HL-60 (cell line): ENCODE data around the gene GOLGA8R.
A peak's percentile ranks its signal among the peaks of the same experiment; 100 is the strongest.
"Not testable (repeated sequence)": the region's sequence is repeated elsewhere in the genome, so short reads cannot be mapped to it uniquely, and the experiment has no call there.

ENCODE experiments used
- DNase-seq, 2 experiments: peaks; one replicate each; pipeline ENCODE4 v3.0.0-alpha.2; 2010 to 2020; ENCODE audit warnings: low read depth in 1 of 2, low spot score in 1 of 2
- H3K27ac ChIP-seq: fragments of 250-450 bp; sonication (Bioruptor Pico); replicated peaks from 2 replicates; pipeline ENCODE4 v1.5.1; 2020; ENCODE audit warnings: mild to moderate bottlenecking, moderate library complexity
- H3K27me3 ChIP-seq: fragments of 250-450 bp; sonication (Bioruptor Pico); 2 replicates; pipeline ENCODE4 v1.5.1; 2021; ENCODE audit warnings: mild to moderate bottlenecking, moderate library complexity; ENCODE audit not compliant: insufficient read depth, poor library complexity, severe bottlenecking
- H3K4me3 ChIP-seq: replicated peaks from 2 replicates; pipeline ENCODE4 v1.5.1; 2011; ENCODE audit warnings: mild to moderate bottlenecking, control low read depth, low read length; ENCODE audit not compliant: insufficient read depth
- POLR2AphosphoS5 ChIP-seq: IDR thresholded peaks from 2 replicates; pipeline ENCODE4 v1.6.1; 2012; ENCODE audit warnings: low read depth
- long read RNA-seq: library from polyadenylated mRNA; unstranded; transcript quantifications from one replicate; pipeline ENCODE4 v2.0.0, GENCODE V29; 2020

GOLGA8R gene, protein sequence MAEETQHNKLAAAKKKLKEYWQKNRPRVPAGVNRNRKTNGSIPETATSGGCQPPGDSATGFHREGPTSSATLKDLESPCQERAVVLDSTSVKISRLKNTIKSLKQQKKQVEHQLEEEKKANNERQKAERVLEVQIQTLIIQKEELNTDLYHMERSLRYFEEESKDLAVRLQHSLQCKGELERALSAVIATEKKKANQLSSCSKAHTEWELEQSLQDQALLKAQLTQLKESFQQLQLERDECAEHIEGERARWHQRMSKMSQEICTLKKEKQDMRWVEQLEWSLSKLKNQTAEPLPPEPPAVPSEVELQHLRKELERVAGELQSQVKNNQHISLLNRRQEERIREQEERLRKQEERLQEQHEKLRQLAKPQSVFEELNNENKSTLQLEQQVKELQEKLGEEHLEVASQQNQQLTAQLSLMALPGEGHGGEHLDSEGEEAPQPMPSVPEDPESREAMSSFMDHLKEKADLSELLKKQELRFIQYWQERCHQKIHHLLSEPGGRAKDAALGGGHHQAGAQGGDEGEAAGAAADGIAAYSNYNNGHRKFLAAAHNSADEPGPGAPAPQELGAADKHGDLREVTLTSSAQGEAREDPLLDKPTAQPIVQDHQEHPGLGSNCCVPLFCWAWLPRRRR
- long read RNA-seq, partial matches to known transcripts: 2 of 4 reads
- long read RNA-seq, other reads (novel, unspliced or antisense): 2 of 4 reads

DNA sequence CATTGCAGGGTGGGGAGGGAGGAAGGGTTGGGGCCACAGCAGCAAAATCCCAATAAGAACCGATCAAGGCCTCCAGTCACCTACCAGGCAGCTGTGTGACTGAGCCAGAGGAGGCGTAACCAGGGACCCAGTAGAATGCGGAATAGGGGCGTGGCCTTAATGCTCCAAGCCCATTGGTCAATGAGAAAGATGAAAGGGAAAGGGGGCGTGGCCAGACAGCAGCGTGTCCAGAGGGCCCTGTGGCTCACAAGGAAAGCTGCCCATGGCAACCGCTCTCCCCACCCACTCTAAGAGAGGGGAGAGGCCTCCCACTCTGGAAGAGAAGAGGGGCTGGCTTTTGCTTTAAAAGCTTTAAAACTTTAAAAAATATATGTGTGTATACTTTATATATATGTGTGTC, at the start of gene GOLGA8R:
GOLGA8R (minus strand) TSS at position 101 of the 400 bp plus-strand sequence; CDS start at position 3, 98 bp downstream.
- not testable (repeated sequence) for H3K27ac ChIP-seq, DNase-seq, H3K27me3 ChIP-seq, H3K4me3 ChIP-seq

DNA sequence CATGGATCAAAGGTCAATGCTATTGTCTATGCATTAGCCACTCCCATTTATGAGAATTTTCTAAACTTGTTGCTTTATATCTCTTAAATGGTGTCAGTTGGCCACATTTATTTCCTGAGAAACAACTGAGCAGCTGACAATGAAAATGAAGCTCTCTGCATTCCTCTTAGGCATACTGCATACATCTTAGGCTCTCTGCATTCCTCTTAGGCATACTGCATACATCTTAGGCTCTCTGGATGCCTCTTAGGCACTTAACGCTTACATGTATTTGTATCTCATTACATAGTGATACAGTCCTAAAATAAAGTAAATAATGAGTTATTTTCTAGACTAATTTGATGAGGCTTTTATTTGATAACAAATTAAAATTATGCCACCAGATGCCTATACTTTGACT, 49.8 kb upstream of the GOLGA8R start:
- not testable (repeated sequence) for H3K4me3 ChIP-seq, H3K27me3 ChIP-seq, H3K27ac ChIP-seq, DNase-seq

DNA sequence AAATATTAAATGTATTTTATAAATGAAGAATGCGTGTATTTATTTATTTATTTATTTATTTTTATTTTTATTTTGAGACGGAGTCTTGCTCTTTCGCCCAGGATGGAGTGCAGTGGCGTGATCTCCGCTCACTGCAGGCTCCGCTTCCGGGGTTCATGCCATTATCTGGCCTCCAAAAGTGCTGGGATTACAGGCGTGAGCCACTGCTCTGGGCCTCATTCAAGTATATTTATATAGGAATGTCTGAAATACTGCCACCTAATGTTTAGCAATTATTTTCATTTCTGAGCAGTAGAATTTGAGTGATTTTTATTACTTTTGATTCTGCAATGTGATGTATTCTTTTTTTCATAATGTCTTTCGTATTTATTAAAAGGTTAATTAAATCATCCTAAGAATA, 48.1 kb upstream of the GOLGA8R start:
- not testable (repeated sequence) for H3K27me3 ChIP-seq, DNase-seq, H3K4me3 ChIP-seq, H3K27ac ChIP-seq

DNA sequence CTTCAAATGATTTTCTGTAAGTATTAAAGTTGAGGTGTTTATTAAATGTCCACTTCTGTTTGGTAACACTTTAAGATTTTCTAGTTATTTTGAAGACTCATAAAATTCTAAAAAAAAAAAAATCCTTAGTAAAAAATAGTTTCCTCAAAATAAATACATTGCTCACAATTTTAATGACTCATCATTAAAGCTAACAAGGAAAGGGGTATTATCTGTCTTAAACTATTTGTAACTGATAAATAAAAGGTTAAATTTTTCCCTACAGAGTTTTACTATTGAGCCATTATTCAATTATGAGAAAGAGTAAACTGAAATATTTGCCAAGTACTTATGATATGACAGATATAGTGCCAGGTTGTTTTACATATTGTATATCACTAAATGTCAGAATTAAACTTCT, 38.6 kb upstream of the GOLGA8R start:
- H3K27ac ChIP-seq: not testable (repeated sequence)

DNA sequence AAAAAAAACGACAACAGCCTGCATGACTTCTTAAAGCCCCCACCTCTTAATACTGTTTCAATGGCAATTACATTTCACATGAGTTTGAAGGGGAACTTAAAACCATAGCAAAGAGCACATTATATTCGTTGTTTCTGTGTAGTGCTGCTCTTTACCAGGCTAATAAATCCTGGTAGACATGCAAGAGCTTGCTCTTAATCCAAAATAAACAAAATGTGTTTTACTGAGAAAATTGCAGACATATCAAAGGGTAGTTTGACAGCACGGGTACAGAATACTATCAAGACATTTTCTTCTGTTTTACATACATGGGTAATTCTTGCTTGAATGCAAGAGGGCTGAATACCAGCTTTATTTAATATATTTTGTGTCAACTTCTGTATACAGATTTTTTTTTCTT, 24.3 kb upstream of the GOLGA8R start:
- not testable (repeated sequence) for H3K27me3 ChIP-seq

More for the DNA sequence above, 38.6 kb upstream of the GOLGA8R start:
- not testable (repeated sequence) for H3K4me3 ChIP-seq, DNase-seq, H3K27me3 ChIP-seq

DNA sequence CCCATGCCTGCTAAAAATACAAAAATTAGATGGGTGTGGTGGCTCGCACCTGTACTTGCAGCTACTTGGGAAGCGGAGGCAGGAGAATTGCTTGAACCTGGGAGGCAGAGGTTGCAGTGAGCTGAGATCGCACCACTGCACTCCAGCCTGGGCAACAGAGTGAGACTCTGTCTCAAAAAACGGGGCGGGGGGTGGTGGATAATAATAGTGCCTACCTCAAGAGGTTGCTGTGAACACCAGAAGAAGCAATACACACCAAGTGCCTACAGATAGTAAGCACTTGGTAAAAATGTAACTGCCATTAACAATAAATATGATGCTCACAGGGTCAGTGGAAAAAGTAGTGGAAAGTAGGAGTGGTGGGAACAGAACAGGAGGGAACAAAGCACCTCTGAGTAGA, 21.8 kb upstream of the GOLGA8R start:
- not testable (repeated sequence) for H3K27ac ChIP-seq, DNase-seq, H3K27me3 ChIP-seq, H3K4me3 ChIP-seq

More for the DNA sequence above, 24.3 kb upstream of the GOLGA8R start:
- not testable (repeated sequence) for DNase-seq, H3K4me3 ChIP-seq, H3K27ac ChIP-seq

DNA sequence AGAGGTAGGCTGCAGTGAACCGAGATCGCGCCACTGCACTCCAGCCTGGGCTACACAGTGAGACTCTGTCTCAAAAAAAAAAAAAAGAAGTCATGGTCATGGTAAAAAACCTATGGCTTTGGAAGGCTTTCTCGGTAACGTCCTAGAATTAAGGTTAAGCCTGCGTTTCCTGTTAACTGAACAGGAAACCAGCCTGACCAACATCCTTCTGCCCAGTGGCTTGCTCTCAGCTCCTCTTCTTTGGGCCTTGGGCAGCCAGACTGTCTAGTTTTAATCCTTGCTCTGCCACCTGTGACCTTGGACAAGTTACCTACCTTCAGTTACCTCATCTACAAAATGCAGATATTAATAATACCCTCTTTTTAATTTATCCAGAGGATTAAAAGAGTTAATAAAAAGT, 6.7 kb upstream of the GOLGA8R start:
- DNase-seq: peak in 1 of 2 experiments; percentile 67
- not testable (repeated sequence) for H3K27ac ChIP-seq

DNA sequence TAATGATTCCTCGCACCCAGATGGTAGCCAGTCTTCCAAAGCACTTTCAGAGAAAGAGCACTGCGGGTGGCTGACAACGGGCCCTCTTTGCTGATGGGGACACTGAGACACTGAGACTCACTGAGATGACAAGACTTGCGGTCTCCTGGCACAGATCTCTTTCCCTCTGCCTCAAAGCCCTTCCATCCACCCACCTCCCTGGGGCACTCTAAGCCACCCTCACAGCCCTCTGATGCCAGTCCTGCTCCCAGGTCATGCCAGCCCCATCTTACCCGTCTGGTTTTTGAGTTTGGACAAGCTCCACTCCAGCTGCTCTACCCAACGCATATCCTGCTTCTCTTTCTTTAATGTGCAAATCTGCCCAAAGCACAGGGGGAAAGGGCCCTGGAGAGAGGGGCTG, 6.4 kb downstream of the GOLGA8R start:
- not testable (repeated sequence) for DNase-seq, H3K27me3 ChIP-seq, H3K27ac ChIP-seq, H3K4me3 ChIP-seq

More for the DNA sequence above, 6.7 kb upstream of the GOLGA8R start:
- not testable (repeated sequence) for H3K27me3 ChIP-seq
- H3K4me3 ChIP-seq: peak overlapping the region; percentile 23; the same call in 1 of the 2 replicates
- 0 out of 2 replicates have a peak, but pooled peaks have one; percentile 17 for TF ChIP-seq POLR2AphosphoS5

DNA sequence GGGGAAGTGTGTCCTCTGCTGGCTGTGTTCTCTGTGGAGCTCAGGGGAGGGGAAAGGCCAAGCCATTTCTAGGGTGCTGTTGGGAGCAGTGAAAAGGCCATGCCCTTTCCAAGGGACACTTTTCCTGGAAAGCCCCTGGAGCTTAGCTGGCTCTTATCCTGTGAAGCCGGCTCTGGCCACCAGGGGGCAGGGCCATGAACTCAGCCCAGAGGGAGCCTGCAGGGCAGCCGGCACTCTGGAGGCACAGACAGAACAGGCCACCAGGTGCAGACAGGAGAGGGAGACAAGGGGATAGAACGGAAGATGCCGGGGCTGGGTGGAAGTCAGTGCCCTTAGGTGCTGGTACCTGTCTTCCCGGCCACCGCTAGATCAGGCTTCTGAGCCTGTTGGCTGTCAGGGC, 15.1 kb downstream of the GOLGA8R start:
- H3K27me3 ChIP-seq, H3K27ac ChIP-seq, H3K4me3 ChIP-seq: not testable (repeated sequence)
- DNase-seq: peak in 1 of 2 experiments; percentile 44

DNA sequence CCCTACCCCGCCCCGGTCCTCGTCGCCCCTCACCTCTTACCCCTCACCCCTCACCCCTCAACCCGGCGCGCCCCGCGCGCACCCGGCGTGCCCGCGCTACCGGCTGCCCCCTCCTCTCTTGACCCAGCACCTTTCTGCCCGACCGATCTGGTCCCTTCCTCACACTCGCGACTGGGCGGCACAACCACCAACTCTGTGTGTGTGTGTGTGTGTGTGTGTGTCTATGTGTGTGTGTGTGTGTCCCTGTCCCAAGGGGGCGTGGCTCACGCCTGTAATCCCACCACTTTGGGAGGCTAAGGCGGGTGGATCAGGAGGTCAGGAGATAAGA, 20.4 kb downstream of the GOLGA8R start:
- H3K27ac ChIP-seq, H3K4me3 ChIP-seq, H3K27me3 ChIP-seq, DNase-seq: not testable (repeated sequence)

DNA sequence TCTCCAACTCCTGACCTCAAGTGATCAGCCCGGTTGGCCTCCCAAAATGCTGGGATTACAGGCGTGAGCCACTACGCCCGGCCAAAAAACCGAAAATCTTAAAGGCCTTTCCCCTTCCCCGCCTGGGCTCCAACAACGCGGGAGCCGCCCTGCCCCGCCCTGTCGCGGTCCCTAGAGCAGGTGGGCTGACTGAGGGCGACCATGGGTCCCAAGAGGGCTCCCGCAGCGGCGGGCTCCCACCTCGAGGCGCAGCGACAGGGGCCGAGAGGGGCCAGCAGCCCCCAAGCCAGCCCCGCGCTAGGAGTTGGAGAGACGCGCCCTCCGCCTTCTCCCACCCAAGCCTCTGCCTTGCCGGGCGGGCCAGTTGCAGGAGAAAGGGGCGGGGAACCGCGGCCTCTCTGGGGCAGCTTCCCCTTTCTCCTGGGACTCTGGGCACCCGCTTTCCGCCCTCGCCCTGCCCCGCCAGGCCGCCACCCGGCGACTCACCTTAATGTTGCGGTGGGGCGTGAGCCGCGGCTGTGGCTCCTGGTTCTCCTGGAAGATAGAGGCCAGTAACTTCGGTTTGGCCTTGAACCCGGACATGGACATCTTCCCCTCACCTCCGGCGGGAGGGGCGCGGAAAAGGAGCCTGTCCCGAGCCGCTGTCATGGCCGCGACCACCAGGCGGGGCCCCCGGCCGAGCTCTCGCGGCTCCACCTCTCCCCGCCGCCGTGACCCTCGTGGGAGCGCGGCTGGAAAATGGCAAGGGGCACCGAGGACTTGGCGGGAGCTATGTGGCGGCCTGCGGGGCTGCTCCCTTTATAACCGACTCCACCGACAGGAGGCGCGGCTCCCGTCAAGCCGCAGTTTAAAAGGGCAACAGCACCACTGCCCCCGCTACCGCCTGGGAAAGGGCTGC, 21.0 kb downstream of the GOLGA8R start, which contains the start of gene CHRFAM7A:
CHRFAM7A (minus strand) TSS at position 775 of the 898 bp plus-strand sequence. CDS start 10,189 bp downstream, outside the sequence.
- H3K27ac ChIP-seq, H3K4me3 ChIP-seq, DNase-seq, H3K27me3 ChIP-seq: not testable (repeated sequence)

DNA sequence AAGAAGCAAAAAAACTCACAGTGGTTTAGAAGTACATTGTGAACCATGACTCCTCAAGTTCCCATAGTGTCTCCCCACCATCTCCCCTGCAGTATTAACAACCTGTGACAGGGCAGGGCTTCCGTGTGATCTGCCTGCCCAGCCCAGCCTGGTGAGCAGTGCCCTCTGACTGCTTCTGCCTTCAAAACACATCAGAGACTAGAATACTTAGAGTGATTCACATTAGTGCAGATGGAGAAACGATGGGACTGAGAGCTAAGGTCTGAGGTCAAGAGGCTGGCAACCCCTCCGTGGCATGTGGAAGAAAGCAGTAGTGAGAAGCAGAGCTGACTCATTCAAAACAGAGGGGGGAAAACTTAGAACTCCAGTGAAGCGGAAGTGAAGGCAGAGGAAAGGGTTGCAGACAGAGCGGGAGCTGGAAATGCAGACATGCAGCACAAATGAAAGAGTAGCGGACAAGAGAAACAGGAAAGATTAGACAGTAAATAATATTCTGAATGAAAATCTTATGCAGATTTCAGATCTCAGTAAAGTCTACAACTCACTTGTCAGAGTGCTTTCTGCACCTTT, 27.7 kb downstream of the GOLGA8R start:
- H3K27me3 ChIP-seq, H3K27ac ChIP-seq, DNase-seq, H3K4me3 ChIP-seq: not testable (repeated sequence)

DNA sequence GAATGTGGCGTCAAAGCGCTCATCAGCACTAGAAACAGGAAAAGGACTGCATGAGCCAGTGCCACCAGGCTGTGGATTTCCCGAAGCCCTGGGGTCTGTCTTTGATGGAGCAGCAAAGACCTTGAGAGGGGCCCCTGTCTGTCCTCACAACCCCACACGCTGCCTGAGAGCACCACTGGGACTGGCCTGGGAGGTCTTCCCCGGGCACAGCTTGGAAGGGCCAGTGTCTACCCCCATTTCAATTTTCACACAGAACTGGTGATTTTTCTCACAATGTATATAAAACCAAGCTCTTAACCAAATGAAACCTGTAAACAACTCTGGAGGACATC, 37.0 kb downstream of the GOLGA8R start:
- not testable (repeated sequence) for H3K27me3 ChIP-seq, DNase-seq, H3K27ac ChIP-seq, H3K4me3 ChIP-seq
